GM18526 (cell line): ENCODE data around the gene N4BP2L2.

Source experiments
- POLR2A ChIP-seq: IDR thresholded peaks from 3 replicates; pipeline ENCODE4 v1.6.1; 2011; ENCODE audit not compliant: insufficient read length; ENCODE audit errors: extremely low read depth

Gene N4BP2L2

DNA sequence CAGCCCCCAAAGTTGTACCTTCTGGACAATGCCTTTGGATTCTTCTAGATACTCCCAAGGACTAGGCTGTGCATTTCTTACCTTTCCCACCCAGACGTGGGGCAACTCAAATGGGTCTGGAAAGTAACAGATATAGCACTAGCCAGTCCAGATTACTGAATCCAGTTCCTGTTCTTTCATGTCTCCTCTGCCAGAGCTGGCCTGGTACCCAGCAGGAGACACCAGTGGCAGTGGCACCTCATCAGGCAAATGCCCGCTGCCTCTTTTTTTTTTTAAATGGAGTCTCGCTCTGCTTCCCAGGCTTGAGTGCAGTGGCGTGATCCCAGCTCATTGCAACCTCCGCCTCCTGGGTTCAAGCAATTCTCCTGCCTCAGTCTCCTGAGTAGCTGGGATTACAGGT lies 43.2 kb downstream of the N4BP2L2 start:
- TF ChIP-seq POLR2A = no peak

DNA sequence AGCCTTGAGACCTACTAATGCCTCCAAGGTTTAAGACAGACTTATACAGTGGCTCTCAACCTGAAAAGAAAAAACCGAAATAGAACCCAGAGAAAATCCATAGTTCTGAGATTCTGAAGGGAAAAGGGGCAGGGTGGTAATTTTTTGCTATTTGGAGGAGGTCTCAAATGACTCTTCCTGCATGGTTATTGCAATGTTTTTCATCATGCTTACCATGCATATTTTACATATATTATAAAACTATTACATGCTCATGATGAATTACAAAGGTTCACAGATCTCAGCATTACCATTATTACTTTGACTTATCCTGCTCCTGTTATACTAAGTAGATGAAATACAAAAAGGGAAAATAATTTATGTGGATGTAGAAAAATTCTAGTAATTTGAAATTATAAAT lies 47.6 kb downstream of the N4BP2L2 start:
- TF ChIP-seq POLR2A = no peak

DNA sequence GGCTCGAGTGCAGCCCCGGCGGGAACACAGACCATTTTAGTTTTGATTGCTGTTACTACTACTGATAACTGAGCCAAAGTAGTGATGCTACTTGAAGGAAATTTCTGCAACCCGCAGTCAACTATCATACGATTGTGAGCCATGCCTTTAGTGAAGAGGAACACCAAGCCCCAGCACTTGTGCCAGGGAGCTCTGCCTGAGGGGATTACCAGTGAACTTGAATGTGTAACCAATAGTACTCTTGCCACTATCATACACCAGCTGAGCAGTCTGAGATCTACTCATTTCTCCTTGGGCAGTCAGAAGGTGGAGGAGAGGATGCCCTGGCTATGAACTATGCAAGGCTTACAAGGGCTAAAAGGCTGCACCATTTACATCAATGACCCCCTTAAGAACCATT lies 61.7 kb downstream of the N4BP2L2 start:
- no peak for TF ChIP-seq POLR2A

- no peak for TF ChIP-seq POLR2A
Observed at GRCh38 chr13:32476021-32476731, 62.4 kb downstream of the N4BP2L2 start.

- TF ChIP-seq POLR2A = no peak
Observed at GRCh38 chr13:32474999-32475792, 63.4 kb downstream of the N4BP2L2 start.

DNA sequence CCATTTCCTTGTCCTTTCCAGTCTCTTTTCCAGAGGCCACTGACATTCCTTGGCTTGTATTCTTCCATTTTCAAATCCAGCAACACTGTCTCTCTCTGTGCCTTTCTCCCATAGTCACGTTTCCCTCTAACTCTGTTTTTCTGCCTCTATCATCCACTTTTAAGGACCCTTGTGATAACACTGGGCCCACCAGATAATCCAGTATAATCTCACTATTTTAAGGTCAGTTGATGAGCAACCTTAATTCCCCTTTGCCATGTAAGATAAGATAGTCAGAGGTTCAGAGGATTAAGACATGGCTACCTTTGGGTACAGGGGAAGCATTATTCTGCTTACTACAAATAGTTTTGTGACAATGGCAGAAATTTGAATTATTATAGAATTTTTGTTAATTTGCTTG lies 64.9 kb downstream of the N4BP2L2 start:
- no peak for TF ChIP-seq POLR2A

- no peak for TF ChIP-seq POLR2A
Observed at GRCh38 chr13:32472194-32472621, 66.4 kb downstream of the N4BP2L2 start.

GRCh38 chr13:32471187-32471922 lies 67.2 kb downstream of the N4BP2L2 start:
- TF ChIP-seq POLR2A = no peak

GRCh38 chr13:32468502-32469142 lies 70.0 kb downstream of the N4BP2L2 start:
- TF ChIP-seq POLR2A = no peak

DNA sequence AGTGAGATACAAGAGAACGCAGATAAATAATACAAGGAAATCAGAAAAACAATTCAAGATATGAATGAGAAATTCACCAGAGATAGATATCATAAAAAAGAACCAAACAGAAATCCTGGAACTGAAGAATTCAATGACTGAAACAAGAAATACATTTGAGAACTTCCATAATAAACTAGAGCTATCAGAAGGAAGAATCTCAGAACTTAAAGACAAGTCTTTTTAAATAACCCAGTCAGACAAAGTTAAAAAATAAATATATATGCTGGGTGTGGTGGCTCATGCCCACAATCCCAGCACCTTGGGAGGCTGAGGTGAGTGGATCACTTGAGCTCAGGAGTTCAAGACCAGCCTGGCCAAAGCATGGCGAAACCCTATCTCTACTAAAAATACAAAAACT lies 82.0 kb downstream of the N4BP2L2 start:
- TF ChIP-seq POLR2A = no peak

GRCh38 chr13:32455594-32455903 lies 83.0 kb downstream of the N4BP2L2 start:
- TF ChIP-seq POLR2A = no peak

DNA sequence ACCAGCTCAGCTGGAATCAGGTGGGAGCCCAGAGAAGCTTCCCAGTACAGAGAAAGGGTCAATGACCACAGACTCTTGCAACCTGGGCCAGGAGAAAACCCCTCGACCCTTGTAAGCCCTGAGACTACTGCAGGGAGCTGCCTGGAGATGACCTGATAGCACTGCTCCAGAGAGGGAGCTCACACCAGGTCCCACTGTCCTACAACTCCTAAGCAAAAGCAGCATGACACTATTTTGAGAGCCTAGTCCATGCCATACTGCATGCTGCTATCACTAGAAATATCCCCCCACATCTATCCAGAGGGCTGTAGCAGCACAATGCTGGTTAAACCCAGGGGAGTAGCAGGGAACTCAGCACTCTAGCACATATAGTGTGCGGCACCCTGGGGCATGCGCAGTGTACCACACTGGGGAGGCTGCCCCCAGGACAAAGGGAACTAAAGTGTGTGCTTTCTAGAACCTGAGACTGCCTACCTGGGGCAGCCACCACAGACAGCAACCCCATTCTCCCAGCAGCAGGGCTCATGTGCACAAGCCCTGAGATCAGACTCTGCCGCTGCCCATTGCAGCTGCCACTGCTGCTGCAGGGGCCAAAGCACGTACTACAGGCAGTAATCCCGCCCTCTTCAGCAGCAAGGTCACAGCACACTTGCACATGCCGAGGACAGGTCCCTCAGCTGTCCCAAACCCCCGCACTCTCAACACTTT lies 83.6 kb downstream of the N4BP2L2 start:
- no peak for TF ChIP-seq POLR2A

DNA sequence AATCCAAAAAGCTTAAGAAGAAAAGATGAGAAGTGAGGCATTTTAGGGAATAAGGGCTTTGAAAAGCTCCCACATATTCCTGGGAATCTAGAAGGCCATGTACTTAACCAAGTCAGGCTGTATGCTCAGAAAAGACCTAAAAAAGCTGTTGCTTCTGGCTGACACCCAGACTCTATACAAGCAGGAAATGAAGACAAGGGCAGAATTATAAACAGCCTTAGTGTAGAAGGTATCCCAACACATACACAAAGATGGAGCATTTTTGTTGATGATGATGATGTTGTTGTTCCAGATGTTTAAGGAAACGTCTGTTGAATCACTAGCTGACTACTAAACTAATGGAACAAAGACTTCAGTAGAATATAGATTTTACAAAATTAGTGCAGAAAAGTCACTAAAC lies 84.6 kb downstream of the N4BP2L2 start:
- TF ChIP-seq POLR2A = no peak

- TF ChIP-seq POLR2A = no peak
Observed at GRCh38 chr13:32448972-32449371, 89.6 kb downstream of the N4BP2L2 start.

GRCh38 chr13:32447894-32448623 lies 90.5 kb downstream of the N4BP2L2 start:
- TF ChIP-seq POLR2A = no peak
